Trophoblast cell (in vitro differentiated cells and primary cell): Measurements from ENCODE around the gene RNF150.

ENCODE experiments used
- DNase-seq, 2 donors: peaks; one replicate each; pipeline ENCODE4 v3.0.0-alpha.2; 2016
- H2AFZ ChIP-seq: 2 replicates; pipeline ENCODE4 v1.6.1; 2013; ENCODE audit warnings: low read length, moderate library complexity, mild to moderate bottlenecking; ENCODE audit not compliant: insufficient read depth, poor library complexity
- H2AK5ac ChIP-seq: 2 replicates; pipeline ENCODE4 v1.6.1; 2013; ENCODE audit warnings: mild to moderate bottlenecking, low read length
- H2BK120ac ChIP-seq: 2 replicates; pipeline ENCODE4 v1.6.1; 2013; ENCODE audit warnings: low read length, mild to moderate bottlenecking, moderate library complexity; ENCODE audit not compliant: insufficient read depth, poor library complexity
- H2BK12ac ChIP-seq: 2 replicates; pipeline ENCODE4 v1.6.1; 2013; ENCODE audit warnings: mild to moderate bottlenecking, low read length, moderate library complexity
- H2BK5ac ChIP-seq: 2 replicates; pipeline ENCODE4 v1.6.1; 2013; ENCODE audit warnings: low read length, low read depth, moderate library complexity, mild to moderate bottlenecking; ENCODE audit not compliant: poor library complexity
- H3K14ac ChIP-seq: 2 replicates; pipeline ENCODE4 v1.6.1; 2013; ENCODE audit warnings: mild to moderate bottlenecking, low read length
- H3K18ac ChIP-seq: 2 replicates; pipeline ENCODE4 v1.6.1; 2013; ENCODE audit warnings: mild to moderate bottlenecking, low read length
- H3K23ac ChIP-seq: 2 replicates; pipeline ENCODE4 v1.6.1; 2013; ENCODE audit warnings: low read length
- H3K27ac ChIP-seq: 2 replicates; pipeline ENCODE4 v1.5.1; 2013; ENCODE audit warnings: low read depth, mild to moderate bottlenecking, inconsistent platforms, low read length, moderate library complexity
- H3K27me3 ChIP-seq: 2 replicates; pipeline ENCODE4 v1.6.1; 2013; ENCODE audit warnings: inconsistent platforms, mild to moderate bottlenecking, low read length, moderate library complexity; ENCODE audit not compliant: insufficient read depth
- H3K36me3 ChIP-seq, 2 experiments: 1 replicate in 1 of 2; 2 replicates in 1 of 2; pipeline ENCODE4 v1.6.1; 2013; ENCODE audit warnings: low read length in 2 of 2, mild to moderate bottlenecking in 2 of 2, moderate library complexity in 1 of 2; ENCODE audit not compliant: insufficient read depth in 2 of 2, control insufficient read depth in 1 of 2
- H3K4ac ChIP-seq: 2 replicates; pipeline ENCODE4 v1.6.1; 2013; ENCODE audit warnings: low read depth, mild to moderate bottlenecking, low read length, moderate library complexity
- H3K4me1 ChIP-seq, 2 experiments: 1 replicate in 1 of 2; 2 replicates in 1 of 2; pipeline ENCODE4 v1.6.1; 2013; ENCODE audit warnings: low read length in 2 of 2, mild to moderate bottlenecking in 2 of 2, moderate library complexity in 1 of 2; ENCODE audit not compliant: insufficient read depth in 2 of 2, control insufficient read depth in 1 of 2
- H3K4me2 ChIP-seq: 2 replicates; pipeline ENCODE4 v1.6.1; 2013; ENCODE audit warnings: inconsistent platforms, mild to moderate bottlenecking, low read length, moderate library complexity
- H3K4me3 ChIP-seq: 2 replicates; pipeline ENCODE4 v1.5.1; 2013; ENCODE audit warnings: mild to moderate bottlenecking, low read depth, low read length, inconsistent platforms
- H3K79me1 ChIP-seq: one replicate; pipeline ENCODE4 v1.6.1; 2013; ENCODE audit warnings: low read length
- H3K79me2 ChIP-seq: 2 replicates; pipeline ENCODE4 v1.6.1; 2013; ENCODE audit warnings: low read length, mild to moderate bottlenecking; ENCODE audit not compliant: control insufficient read depth, insufficient read depth, poor library complexity
- H3K9ac ChIP-seq: 2 replicates; pipeline ENCODE4 v1.6.1; 2013; ENCODE audit warnings: mild to moderate bottlenecking, low read length
- H3K9me3 ChIP-seq: 2 replicates; pipeline ENCODE4 v1.6.1; 2013; ENCODE audit warnings: low read depth, mild to moderate bottlenecking, control low read depth, inconsistent platforms, low read length; ENCODE audit not compliant: insufficient read depth
- H4K12ac ChIP-seq: 2 replicates; pipeline ENCODE4 v1.6.1; 2013; ENCODE audit warnings: low read depth, mild to moderate bottlenecking, low read length, moderate library complexity
- H4K8ac ChIP-seq: 2 replicates; pipeline ENCODE4 v1.6.1; 2013; ENCODE audit warnings: low read depth, mild to moderate bottlenecking, low read length, moderate library complexity
- H4K91ac ChIP-seq: one replicate; pipeline ENCODE4 v1.6.1; 2013; ENCODE audit warnings: low read depth, mild to moderate bottlenecking, low read length, moderate library complexity
- WGBS: extraction: QIAGEN DNeasy Blood & Tissue Kit; methylation state at CpG from one replicate; pipeline ENCODE4 v1.1.7; 2013; ENCODE audit warnings: missing lambda C conversion rate; ENCODE audit not compliant: insufficient read length, insufficient coverage; ENCODE audit errors: extremely low coverage; 5-methylcytosine and 5-hydroxymethylcytosine counted together

The RNF150 gene

DNA sequence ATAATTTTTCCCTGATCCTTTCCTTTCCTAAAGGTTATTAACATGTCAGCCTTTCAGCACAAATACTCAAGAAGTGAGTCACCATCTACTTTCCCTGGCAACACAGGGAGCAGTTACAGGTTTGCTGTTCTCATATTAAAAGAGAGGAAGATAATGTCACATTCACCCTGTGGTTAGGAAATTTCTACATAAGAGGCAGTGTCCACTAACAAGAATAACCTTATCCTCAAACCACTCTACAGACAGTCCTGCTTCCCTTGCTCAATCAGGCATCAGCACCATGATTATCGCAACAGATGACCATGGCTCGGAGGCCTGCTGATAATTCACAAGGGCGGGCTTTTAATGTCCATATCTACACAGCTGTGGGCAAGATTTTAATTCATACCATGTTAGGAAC lies 30.9 kb downstream of the RNF150 start:
- Histone ChIP-seq H3K79me2 (no peaks in the 10 kb centered on the region), H3K27me3 (no peaks in the 10 kb centered on the region), H2BK5ac (no peak overlapping the region), H3K4me3 (no peak overlapping the region), H3K4me1 (peaks cover 0 to 2% of the 10 kb centered on the region in 2 experiments), H2BK12ac (no peak overlapping the region), H3K4ac (no peak overlapping the region), H3K79me1 (no peaks in the 10 kb centered on the region), H3K9me3 (no peaks in the 10 kb centered on the region), H4K12ac (no peak overlapping the region), H3K27ac (no peak overlapping the region), H3K18ac (no peak overlapping the region), H3K9ac (no peak overlapping the region), H3K4me2 (no peak overlapping the region), H2BK120ac (no peak overlapping the region), H3K14ac (no peak overlapping the region), H4K91ac (no peak overlapping the region), H3K36me3 (no peaks in the 10 kb centered on the region), H4K8ac (no peak overlapping the region), H2AFZ (no peak overlapping the region), H3K23ac (no peak overlapping the region), H2AK5ac (no peak overlapping the region)
- no CpG with 5 or more reads among the region's 3 CpGs for WGBS
- peak; percentile 5 to 67 for DNase-seq

DNA sequence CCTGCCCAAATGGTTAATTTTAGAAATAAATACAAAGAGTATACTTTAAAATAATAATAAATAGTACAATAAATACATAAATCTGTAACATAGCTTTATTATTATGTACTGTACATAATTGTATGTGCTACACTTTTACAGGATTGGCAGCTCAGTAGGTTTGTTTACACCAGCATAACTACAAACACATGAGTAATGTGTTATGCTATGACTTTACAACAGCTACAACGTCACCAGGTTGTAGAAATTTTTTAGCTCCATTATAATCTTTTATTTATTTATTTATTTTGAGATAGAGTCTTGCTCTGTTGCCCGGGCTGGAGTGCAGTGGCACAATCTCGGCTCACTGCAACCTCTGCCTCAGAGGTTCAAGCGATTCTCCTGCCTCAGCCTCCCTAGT lies 31.8 kb downstream of the RNF150 start:
- Histone ChIP-seq H4K12ac (no peak overlapping the region), H4K8ac (no peak overlapping the region), H2AFZ (no peak overlapping the region), H3K4ac (no peak overlapping the region), H3K4me3 (no peak overlapping the region), H3K9ac (no peak overlapping the region), H2BK120ac (no peak overlapping the region), H3K23ac (no peak overlapping the region), H3K4me2 (no peak overlapping the region), H2AK5ac (no peak overlapping the region), H3K4me1 (peaks cover 0 to 2% of the 10 kb centered on the region in 2 experiments), H3K9me3 (no peaks in the 10 kb centered on the region), H3K14ac (no peak overlapping the region), H3K79me2 (no peaks in the 10 kb centered on the region), H3K18ac (no peak overlapping the region), H3K79me1 (no peaks in the 10 kb centered on the region), H2BK12ac (no peak overlapping the region), H3K36me3 (no peaks in the 10 kb centered on the region), H2BK5ac (no peak overlapping the region), H4K91ac (no peak overlapping the region), H3K27me3 (no peaks in the 10 kb centered on the region), H3K27ac (no peak overlapping the region)
- peak in 1 of 2 donors; percentile 58 for DNase-seq
- WGBS, result no CpG with 5 or more reads among the region's 4 CpGs

DNA sequence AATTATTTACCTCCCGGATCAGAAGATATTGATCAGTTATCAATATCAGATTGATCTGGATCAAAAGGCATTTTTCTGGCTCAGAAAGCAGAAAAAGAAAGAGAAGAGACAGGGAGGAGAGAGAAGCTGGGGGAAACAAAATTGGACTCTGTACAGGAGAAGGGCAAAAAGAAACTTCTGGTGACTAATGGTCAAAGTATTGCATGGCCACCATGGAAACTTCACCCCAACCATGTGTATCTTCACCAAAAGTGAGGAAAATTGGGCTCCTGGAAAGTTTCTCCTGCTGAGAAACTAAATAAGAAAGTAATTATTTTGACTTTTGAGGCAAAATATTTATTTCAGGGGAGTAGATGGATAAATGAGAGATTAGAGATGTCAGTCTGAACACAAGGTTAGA lies 33.9 kb downstream of the RNF150 start:
- Histone ChIP-seq H2AFZ (no peak overlapping the region), H3K4me2 (no peak overlapping the region), H4K8ac (no peak overlapping the region), H3K18ac (no peak overlapping the region), H3K4me3 (no peak overlapping the region), H3K36me3 (no peaks in the 10 kb centered on the region), H2BK12ac (no peak overlapping the region), H3K14ac (no peak overlapping the region), H3K23ac (no peak overlapping the region), H2BK5ac (no peak overlapping the region), H3K27ac (no peak overlapping the region), H2AK5ac (no peak overlapping the region), H3K4me1 (peaks cover 0 to 2% of the 10 kb centered on the region in 2 experiments), H3K9me3 (no peaks in the 10 kb centered on the region), H4K12ac (no peak overlapping the region), H2BK120ac (no peak overlapping the region), H3K9ac (no peak overlapping the region), H3K79me2 (no peaks in the 10 kb centered on the region), H3K4ac (no peak overlapping the region), H3K27me3 (no peaks in the 10 kb centered on the region), H4K91ac (no peak overlapping the region), H3K79me1 (no peaks in the 10 kb centered on the region)
- no CpG with 5 or more reads among the region's 1 CpG for WGBS
- DNase-seq, result no peak

DNA sequence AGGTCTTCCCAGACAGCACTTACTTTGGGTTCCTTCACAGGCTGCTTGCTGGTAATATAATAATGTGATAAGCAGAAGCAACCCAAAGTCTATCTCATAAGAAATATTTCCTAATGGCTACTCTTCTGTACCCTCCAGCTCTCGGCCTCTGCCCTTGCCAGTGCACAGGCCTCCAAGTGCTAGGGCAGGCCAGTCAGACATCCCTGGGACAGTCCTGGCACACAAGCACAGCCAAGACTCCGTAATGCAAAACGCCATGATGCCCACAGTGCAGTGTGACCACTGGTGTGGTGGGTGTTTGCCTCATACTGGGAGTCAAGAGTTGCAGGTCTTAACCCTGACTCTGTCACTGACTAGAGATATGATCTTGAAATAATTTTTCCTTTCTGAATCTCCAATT lies 35.1 kb downstream of the RNF150 start:
- Histone ChIP-seq H2BK5ac (no peak overlapping the region), H3K4me1 (peaks cover 0 to 2% of the 10 kb centered on the region in 2 experiments), H3K9ac (no peak overlapping the region), H2AFZ (no peak overlapping the region), H3K79me2 (no peaks in the 10 kb centered on the region), H4K8ac (no peak overlapping the region), H3K14ac (no peak overlapping the region), H3K9me3 (no peaks in the 10 kb centered on the region), H3K27ac (no peak overlapping the region), H4K91ac (no peak overlapping the region), H3K23ac (no peak overlapping the region), H3K18ac (no peak overlapping the region), H3K4ac (no peak overlapping the region), H2AK5ac (no peak overlapping the region), H3K27me3 (no peaks in the 10 kb centered on the region), H2BK12ac (no peak overlapping the region), H3K79me1 (no peaks in the 10 kb centered on the region), H3K36me3 (no peaks in the 10 kb centered on the region), H3K4me3 (no peak overlapping the region), H4K12ac (no peak overlapping the region), H2BK120ac (no peak overlapping the region), H3K4me2 (no peak overlapping the region)
- no CpG with 5 or more reads among the region's 3 CpGs for WGBS
- DNase-seq, result no peak
